Measurements from ENCODE around the gene NSUN2.
A peak's percentile ranks its signal among the peaks of the same experiment; 100 is the strongest.
"Not testable (repeated sequence)": the region's sequence is repeated elsewhere in the genome, so short reads cannot be mapped to it uniquely, and the experiment has no call there.

NSUN2 gene

GRCh38 chr5:6632888-6633468 lies at the start of gene NSUN2, which contains the start of gene SRD5A1:
TSS of gene NSUN2 (minus strand) at chr5:6633044. CDS start at chr5:6632979, 65 bp downstream.
TSS of gene SRD5A1 (plus strand) at chr5:6633440. CDS start at chr5:6633577, 137 bp downstream.
- DNase-seq = peak; percentile 90

GRCh38 chr5:6682239-6682638 lies 49.4 kb upstream of the NSUN2 start:
- no peak for DNase-seq

- DNase-seq = no peak
These were observed 48.8 kb upstream of the NSUN2 start for GRCh38 chr5:6681682-6682081.

GRCh38 chr5:6680922-6681321 lies 48.1 kb upstream of the NSUN2 start:
- DNase-seq = no peak

GRCh38 chr5:6678385-6678784 lies 45.5 kb upstream of the NSUN2 start:
- DNase-seq = no peak

- peak; percentile 46 for DNase-seq
These were observed 43.9 kb upstream of the NSUN2 start for GRCh38 chr5:6676702-6677101.

GRCh38 chr5:6675784-6676491 lies 43.1 kb upstream of the NSUN2 start:
- DNase-seq = no peak

- no peak for DNase-seq
These were observed 42.0 kb upstream of the NSUN2 start for GRCh38 chr5:6674886-6675285.

- DNase-seq = no peak
These were observed 41.6 kb upstream of the NSUN2 start for GRCh38 chr5:6674421-6674820.

GRCh38 chr5:6673963-6674362 lies 41.1 kb upstream of the NSUN2 start:
- no peak for DNase-seq

GRCh38 chr5:6673031-6673430 lies 40.2 kb upstream of the NSUN2 start:
- no peak for DNase-seq

- DNase-seq = not testable (repeated sequence)
These were observed 35.9 kb upstream of the NSUN2 start for GRCh38 chr5:6668717-6669116.

GRCh38 chr5:6667648-6668047 lies 34.8 kb upstream of the NSUN2 start:
- DNase-seq = no peak

GRCh38 chr5:6666762-6667161 lies 33.9 kb upstream of the NSUN2 start:
- DNase-seq = no peak

- no peak for DNase-seq
These were observed 27.8 kb upstream of the NSUN2 start for GRCh38 chr5:6660688-6661087.

GRCh38 chr5:6659941-6660684 lies 27.3 kb upstream of the NSUN2 start:
- DNase-seq = no peak

GRCh38 chr5:6656680-6657079 lies 23.8 kb upstream of the NSUN2 start:
- no peak for DNase-seq

- no peak for DNase-seq
These were observed 22.6 kb upstream of the NSUN2 start for GRCh38 chr5:6655432-6655831.

- DNase-seq = no peak
These were observed 19.2 kb upstream of the NSUN2 start for GRCh38 chr5:6652025-6652424.

GRCh38 chr5:6649681-6650080 lies 16.8 kb upstream of the NSUN2 start:
- DNase-seq = no peak

- DNase-seq = no peak
These were observed 16.3 kb upstream of the NSUN2 start for GRCh38 chr5:6649186-6649585.

GRCh38 chr5:6645571-6646362 lies 12.9 kb upstream of the NSUN2 start:
- not testable (repeated sequence) for DNase-seq

- no peak for DNase-seq
These were observed 12.0 kb upstream of the NSUN2 start for GRCh38 chr5:6644794-6645241.

All from EL (cell line).